H9 (cell line): Measurements from ENCODE around the gene ZP1. TPM values are rescaled to one million over a fixed set of nuclear protein-coding genes. Genes with fewer than 3 reads are reported as not detected.

ENCODE experiments used
- DNase-seq: peaks from one replicate; pipeline ENCODE4 v3.0.0-alpha.2; 2017
- H2AFZ ChIP-seq: one replicate; pipeline ENCODE4 v1.6.1; 2013; ENCODE audit warnings: mild to moderate bottlenecking, low read length, control low read depth, moderate library complexity
- H2AK5ac ChIP-seq: 2 replicates; pipeline ENCODE4 v1.6.1; 2013; ENCODE audit warnings: low read length, control low read depth, mixed read lengths; ENCODE audit not compliant: insufficient read length
- H2BK120ac ChIP-seq: one replicate; pipeline ENCODE4 v1.6.1; 2013; ENCODE audit warnings: low read depth, mild to moderate bottlenecking, low read length, control low read depth, inconsistent platforms; ENCODE audit not compliant: poor library complexity, severe bottlenecking
- H2BK12ac ChIP-seq: 2 replicates; pipeline ENCODE4 v1.6.1; 2013; ENCODE audit warnings: low read length, control low read depth, mixed read lengths, low read depth; ENCODE audit not compliant: insufficient read length
- H2BK15ac ChIP-seq: 2 replicates; pipeline ENCODE4 v1.6.1; 2013; ENCODE audit warnings: low read depth, low read length, control low read depth
- H2BK20ac ChIP-seq: one replicate; pipeline ENCODE4 v1.6.1; 2013; ENCODE audit warnings: low read depth, mild to moderate bottlenecking, low read length, control low read depth, inconsistent platforms; ENCODE audit not compliant: poor library complexity, severe bottlenecking
- H2BK5ac ChIP-seq: 2 replicates; pipeline ENCODE4 v1.6.1; 2013; ENCODE audit warnings: low read length, control low read depth, mixed read lengths; ENCODE audit not compliant: insufficient read length
- H3K14ac ChIP-seq: 2 replicates; pipeline ENCODE4 v1.6.1; 2013; ENCODE audit warnings: low read length, control low read depth; ENCODE audit not compliant: insufficient read depth
- H3K18ac ChIP-seq: 2 replicates; pipeline ENCODE4 v1.6.1; 2013; ENCODE audit warnings: low read depth, mild to moderate bottlenecking, mixed read lengths, low read length, control low read depth; ENCODE audit not compliant: insufficient read length
- H3K23ac ChIP-seq: 2 replicates; pipeline ENCODE4 v1.6.1; 2013; ENCODE audit warnings: low read length, control low read depth, mixed read lengths, low read depth; ENCODE audit not compliant: insufficient read length
- H3K23me2 ChIP-seq: 2 replicates; pipeline ENCODE4 v1.6.1; 2013; ENCODE audit warnings: low read depth, mild to moderate bottlenecking, mixed read lengths, low read length, control low read depth; ENCODE audit not compliant: insufficient read length, poor library complexity, severe bottlenecking
- H3K27ac ChIP-seq: 2 replicates; pipeline ENCODE4 v1.5.1; 2013; ENCODE audit warnings: low read length, control low read depth, mixed read lengths, low read depth; ENCODE audit not compliant: insufficient read length
- H3K27me3 ChIP-seq: 2 replicates; pipeline ENCODE4 v1.6.1; 2013; ENCODE audit warnings: low read length, control low read depth, inconsistent platforms; ENCODE audit not compliant: insufficient read depth
- H3K4ac ChIP-seq: 2 replicates; pipeline ENCODE4 v1.6.1; 2013; ENCODE audit warnings: low read depth, mild to moderate bottlenecking, control low read depth, inconsistent platforms, low read length, moderate library complexity
- H3K4me1 ChIP-seq: 2 replicates; pipeline ENCODE4 v1.6.1; 2013; ENCODE audit warnings: low read length, control low read depth, inconsistent platforms; ENCODE audit not compliant: insufficient read depth
- H3K4me2 ChIP-seq: 2 replicates; pipeline ENCODE4 v1.6.1; 2013; ENCODE audit warnings: low read length, control low read depth, mixed read lengths; ENCODE audit not compliant: insufficient read length, insufficient read depth
- H3K56ac ChIP-seq: 2 replicates; pipeline ENCODE4 v1.6.1; 2013; ENCODE audit warnings: low read depth, mild to moderate bottlenecking, mixed read lengths, low read length, control low read depth; ENCODE audit not compliant: insufficient read length
- H3K79me1 ChIP-seq: 2 replicates; pipeline ENCODE4 v1.6.1; 2013; ENCODE audit warnings: low read depth, mild to moderate bottlenecking, moderate library complexity, low read length, control low read depth, inconsistent platforms; ENCODE audit not compliant: insufficient read depth, poor library complexity, severe bottlenecking
- H3K79me2 ChIP-seq: 2 replicates; pipeline ENCODE4 v1.6.1; 2013; ENCODE audit warnings: low read length, control low read depth, inconsistent platforms; ENCODE audit not compliant: insufficient read depth
- H3K9ac ChIP-seq: 2 replicates; pipeline ENCODE4 v1.6.1; 2013; ENCODE audit warnings: low read length, control low read depth, mixed read lengths; ENCODE audit not compliant: insufficient read length; ENCODE audit errors: extremely low read depth
- H3K9me3 ChIP-seq: one replicate; pipeline ENCODE4 v1.6.1; 2013; ENCODE audit warnings: low read depth, low read length, inconsistent platforms; ENCODE audit not compliant: control insufficient read depth
- H3T11ph ChIP-seq: one replicate; pipeline ENCODE4 v1.6.1; 2013; ENCODE audit warnings: mild to moderate bottlenecking, low read length, control low read depth, inconsistent platforms
- H4K20me1 ChIP-seq: one replicate; pipeline ENCODE4 v1.6.1; 2013; ENCODE audit not compliant: control insufficient read depth, insufficient read length, insufficient read depth
- H4K5ac ChIP-seq: 2 replicates; pipeline ENCODE4 v1.6.1; 2013; ENCODE audit warnings: low read depth, mild to moderate bottlenecking, mixed read lengths, low read length, control low read depth; ENCODE audit not compliant: insufficient read length
- H4K8ac ChIP-seq: replicated peaks from 2 replicates; pipeline ENCODE4 v1.6.1; 2013; ENCODE audit warnings: low read length, control low read depth, mixed read lengths, low read depth; ENCODE audit not compliant: insufficient read length
- H4K91ac ChIP-seq: 2 replicates; pipeline ENCODE4 v1.6.1; 2013; ENCODE audit warnings: low read depth, mild to moderate bottlenecking, moderate library complexity, mixed read lengths, low read length, control low read depth; ENCODE audit not compliant: insufficient read length
- H3K27ac Mint-ChIP-seq, 3 experiments: 2 replicates in 2 of 3; 3 replicates in 1 of 3; pipeline ENCODE4 v1.8.0; 2020 to 2021; ENCODE audit warnings: mixed read lengths in 3 of 3, mild to moderate bottlenecking in 1 of 3, moderate library complexity in 1 of 3
- H3K27me3 Mint-ChIP-seq: 2 replicates; pipeline ENCODE4 v1.8.0; 2021; ENCODE audit warnings: low read depth, mild to moderate bottlenecking, moderate library complexity, mixed read lengths
- H3K36me3 Mint-ChIP-seq, 3 experiments: 2 replicates in 2 of 3; 3 replicates in 1 of 3; pipeline ENCODE4 v1.8.0; 2020 to 2021; ENCODE audit warnings: low read depth in 3 of 3, mixed read lengths in 3 of 3; ENCODE audit not compliant: insufficient read depth in 1 of 3
- H3K4me1 Mint-ChIP-seq, 2 experiments: 2 replicates each; pipeline ENCODE4 v1.8.0; 2020; ENCODE audit warnings: mixed read lengths in 2 of 2
- H3K4me3 Mint-ChIP-seq, 2 experiments: 2 replicates in 1 of 2; 3 replicates in 1 of 2; pipeline ENCODE4 v1.8.0; 2020 to 2021; ENCODE audit warnings: mild to moderate bottlenecking in 2 of 2, mixed read lengths in 2 of 2, moderate library complexity in 1 of 2
- H3K9me3 Mint-ChIP-seq, 2 experiments: 2 replicates in 1 of 2; 3 replicates in 1 of 2; pipeline ENCODE4 v1.8.0; 2020; ENCODE audit warnings: mild to moderate bottlenecking in 2 of 2, mixed read lengths in 2 of 2, moderate library complexity in 1 of 2
- CTCF ChIP-seq: fragments of 200-600 bp; sonication (generic); conservative IDR thresholded peaks from 3 replicates; pipeline ENCODE4 v1.8.0; 2021; ENCODE audit warnings: antibody characterized with exemption, mild to moderate bottlenecking
- WGBS: extraction: QIAGEN DNeasy Blood & Tissue Kit; methylation state at CpG from one replicate; pipeline ENCODE4 v1.1.7; 2013; ENCODE audit warnings: missing lambda C conversion rate, low lambda C conversion rate, mixed read lengths; ENCODE audit not compliant: insufficient read length; ENCODE audit errors: extremely low coverage; 5-methylcytosine and 5-hydroxymethylcytosine counted together
- total RNA-seq: library from RNA; stranded (reverse); gene quantifications from 2 replicates; pipeline ENCODE4 v1.2.1, GENCODE V29; 2021

ZP1 gene
- total RNA-seq, 1 experiment from 2014 or later: not detected

GRCh38 chr11:60906132-60906972 lies 39.0 kb downstream of the ZP1 start, which contains the start of gene PRPF19:
Gene PRPF19 (minus strand): TSS chr11:60906585. CDS start chr11:60906382, 203 bp downstream.
- Mint-ChIP-seq H3K27ac (peak within 1 kb of the TSS; percentile 87 to 95 (median 88)), H3K36me3 (peaks cover 13 to 24% (median 20%) of the 10 kb centered on the region in 3 experiments; a peak in 6 of 7 replicates), H3K4me3 (peak within 1 kb of the TSS; percentile 89 to 93), H3K27me3 (peaks cover 33% of the 10 kb centered on the region), H3K9me3 (peaks cover 3 to 5% of the 10 kb centered on the region in 2 experiments; a peak in 4 of 5 replicates), H3K4me1 (peaks cover 7 to 21% of the 10 kb centered on the region in 2 experiments)
- H3K4ac ChIP-seq: no peak within 1 kb of the TSS
- H4K8ac ChIP-seq: no peak within 1 kb of the TSS
- H3K23me2 ChIP-seq: peaks cover 5% of the 10 kb centered on the region
- H3K27ac ChIP-seq: no peak within 1 kb of the TSS
- H3K56ac ChIP-seq: no peak within 1 kb of the TSS
- H2BK20ac ChIP-seq: no peak within 1 kb of the TSS
- no peak within 1 kb of the TSS for H2BK15ac ChIP-seq
- H2AFZ ChIP-seq: peak within 1 kb of the TSS; percentile 69
- H3K9ac ChIP-seq: peak within 1 kb of the TSS; percentile 83
- DNase-seq: peak; percentile 98
- H3K4me2 ChIP-seq: peak within 1 kb of the TSS; percentile 77
- H2BK120ac ChIP-seq: no peak within 1 kb of the TSS
- H3K23ac ChIP-seq: no peak within 1 kb of the TSS
- H3K79me1 ChIP-seq: peaks cover 5% of the 10 kb centered on the region
- WGBS: no CpG with 5 or more reads among the region's 75 CpGs
- no peaks in the 10 kb centered on the region for H3K9me3 ChIP-seq
- no peak within 1 kb of the TSS for H2AK5ac ChIP-seq
- no peak within 1 kb of the TSS for H3K18ac ChIP-seq
- no peak within 1 kb of the TSS for H4K91ac ChIP-seq
- H2BK5ac ChIP-seq: no peak within 1 kb of the TSS
- no peak within 1 kb of the TSS for H3T11ph ChIP-seq
- H4K20me1 ChIP-seq: no peaks in the 10 kb centered on the region
- no peak within 1 kb of the TSS for H2BK12ac ChIP-seq
- peaks cover 3% of the 10 kb centered on the region; the same call in 1 of the 2 replicates for H3K4me1 ChIP-seq
- peaks cover 18% of the 10 kb centered on the region; the same call in 1 of the 2 replicates for H3K79me2 ChIP-seq
- TF ChIP-seq CTCF: no peak
- H4K5ac ChIP-seq: no peak within 1 kb of the TSS
- no peaks in the 10 kb centered on the region; the same call in 1 of the 2 replicates for H3K27me3 ChIP-seq
- peak within 1 kb of the TSS; percentile 58; the same call in 1 of the 2 replicates for H3K14ac ChIP-seq
